Neural progenitor cell (in vitro differentiated cells): ENCODE measurements around the gene SUCO. TPM values are rescaled to one million over a fixed set of nuclear protein-coding genes. Genes with fewer than 3 reads are reported as not detected.

Source experiments
- DNase-seq: peaks from one replicate; pipeline ENCODE4 v3.0.0-alpha.2; 2016; ENCODE audit warnings: low spot score
- H2AFZ ChIP-seq: fragments of 200-600 bp; sonication (generic); replicated peaks from 2 replicates; pipeline ENCODE4 v1.6.1; 2016; ENCODE audit warnings: antibody characterized with exemption
- H3F3A ChIP-seq: fragments of 200-600 bp; sonication (generic); 2 replicates; pipeline ENCODE4 v1.6.1; 2016; ENCODE audit warnings: antibody characterized with exemption, low read depth
- H3K27ac ChIP-seq: fragments of 200-600 bp; sonication (generic); 2 replicates; pipeline ENCODE4 v1.5.1; 2016; ENCODE audit warnings: mild to moderate bottlenecking
- H3K27me3 ChIP-seq: fragments of 200-600 bp; sonication (generic); 2 replicates; pipeline ENCODE4 v1.6.1; 2016; ENCODE audit warnings: mild to moderate bottlenecking, moderate library complexity
- H3K36me3 ChIP-seq: fragments of 200-600 bp; sonication (generic); 2 replicates; pipeline ENCODE4 v1.5.1; 2016
- H3K4me1 ChIP-seq: fragments of 200-600 bp; sonication (generic); 2 replicates; pipeline ENCODE4 v1.6.1; 2016; ENCODE audit warnings: mixed run types
- H3K4me2 ChIP-seq: fragments of 200-600 bp; sonication (generic); 2 replicates; pipeline ENCODE4 v1.6.1; 2016
- H3K4me3 ChIP-seq: fragments of 200-600 bp; sonication (generic); 2 replicates; pipeline ENCODE4 v1.5.1; 2016
- H3K79me2 ChIP-seq: fragments of 200-600 bp; sonication (generic); 2 replicates; pipeline ENCODE4 v1.6.1; 2016; ENCODE audit warnings: low read depth
- H3K9ac ChIP-seq: fragments of 200-600 bp; sonication (generic); 2 replicates; pipeline ENCODE4 v1.6.1; 2016
- H3K9me3 ChIP-seq: fragments of 200-600 bp; sonication (generic); 2 replicates; pipeline ENCODE4 v1.5.1; 2016; ENCODE audit warnings: low read depth
- H4K20me1 ChIP-seq: fragments of 200-600 bp; sonication (generic); 2 replicates; pipeline ENCODE4 v1.6.1; 2016; ENCODE audit warnings: low read depth
- H3K27ac Mint-ChIP-seq: 3 replicates; pipeline ENCODE4 v1.8.0; 2021; ENCODE audit warnings: mixed read lengths
- H3K27me3 Mint-ChIP-seq: 2 replicates; pipeline ENCODE4 v1.8.0; 2022; ENCODE audit warnings: low read depth, mild to moderate bottlenecking, inconsistent platforms, moderate library complexity, mixed read lengths; ENCODE audit not compliant: insufficient read depth
- H3K36me3 Mint-ChIP-seq: 3 replicates; pipeline ENCODE4 v1.8.0; 2021; ENCODE audit warnings: mixed read lengths
- H3K4me1 Mint-ChIP-seq: 3 replicates; pipeline ENCODE4 v1.8.0; 2021; ENCODE audit warnings: mixed read lengths
- H3K4me3 Mint-ChIP-seq: 3 replicates; pipeline ENCODE4 v1.8.0; 2021; ENCODE audit warnings: mild to moderate bottlenecking, moderate library complexity, mixed read lengths
- H3K9me3 Mint-ChIP-seq: 3 replicates; pipeline ENCODE4 v1.8.0; 2020; ENCODE audit warnings: mixed read lengths
- EZH2 ChIP-seq: fragments of 200-600 bp; sonication (generic); IDR thresholded peaks from 2 replicates; pipeline ENCODE4 v1.6.1; 2017; ENCODE audit warnings: antibody characterized with exemption, mild to moderate bottlenecking, moderate library complexity
- EZH2phosphoT487 ChIP-seq: fragments of 200-600 bp; sonication (generic); IDR thresholded peaks from 2 replicates; pipeline ENCODE4 v1.6.1; 2017; ENCODE audit warnings: antibody characterized with exemption
- total RNA-seq: library from RNA; depleted of rRNA; stranded (reverse); fragments of >200 nt; gene quantifications from 2 replicates; pipeline ENCODE4 v1.2.3, GENCODE V29; 2015; ENCODE audit warnings: low replicate concordance
- TF ChIP-seq, protein P1 (sequence below): fragments of 200-600 bp; sonication (generic); IDR thresholded peaks from 2 replicates; pipeline ENCODE4 v1.5.1; 2017; ENCODE audit warnings: antibody characterized with exemption, mild to moderate bottlenecking

SUCO gene
- total RNA-seq, 1 donor from 2014 or later: 109 TPM

DNA sequence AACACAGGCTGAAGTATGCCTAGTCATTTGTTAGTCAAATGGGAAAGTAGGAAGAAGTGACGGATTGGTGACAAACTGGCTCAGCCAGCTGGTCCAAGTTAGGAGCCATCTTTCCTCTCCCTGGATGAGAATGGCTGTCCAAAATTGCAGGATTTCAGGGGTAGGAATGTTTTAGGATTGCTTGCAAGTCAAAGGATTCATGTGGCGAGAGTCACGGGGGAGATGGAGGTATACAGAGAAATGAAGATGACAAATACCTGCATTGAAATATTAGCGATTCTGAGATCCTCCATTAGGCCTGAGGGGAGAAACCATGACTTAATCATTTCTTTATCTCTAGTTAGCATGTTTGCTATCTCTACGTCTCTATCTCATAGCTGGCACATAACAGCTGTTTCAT lies 47.3 kb upstream of the SUCO start:
- H3K9me3 ChIP-seq: no peaks in the 10 kb centered on the region
- Mint-ChIP-seq H3K9me3 (no peaks in the 10 kb centered on the region), H3K36me3 (no peaks in the 10 kb centered on the region), H3K27ac (no peak overlapping the region), H3K27me3 (no peaks in the 10 kb centered on the region), H3K4me3 (no peak overlapping the region), H3K4me1 (peaks cover 34% of the 10 kb centered on the region)
- no peak overlapping the region for H3K4me2 ChIP-seq
- no peak overlapping the region for H3K27ac ChIP-seq
- H2AFZ ChIP-seq: no peak overlapping the region
- peaks cover 14% of the 10 kb centered on the region for H3K4me1 ChIP-seq
- no peaks in the 10 kb centered on the region for H3K36me3 ChIP-seq
- no peak overlapping the region for H3K4me3 ChIP-seq
- H3K79me2 ChIP-seq: no peaks in the 10 kb centered on the region
- TF ChIP-seq EZH2: no peak
- TF ChIP-seq EZH2phosphoT487: no peak
- TF ChIP-seq, protein P1, sequence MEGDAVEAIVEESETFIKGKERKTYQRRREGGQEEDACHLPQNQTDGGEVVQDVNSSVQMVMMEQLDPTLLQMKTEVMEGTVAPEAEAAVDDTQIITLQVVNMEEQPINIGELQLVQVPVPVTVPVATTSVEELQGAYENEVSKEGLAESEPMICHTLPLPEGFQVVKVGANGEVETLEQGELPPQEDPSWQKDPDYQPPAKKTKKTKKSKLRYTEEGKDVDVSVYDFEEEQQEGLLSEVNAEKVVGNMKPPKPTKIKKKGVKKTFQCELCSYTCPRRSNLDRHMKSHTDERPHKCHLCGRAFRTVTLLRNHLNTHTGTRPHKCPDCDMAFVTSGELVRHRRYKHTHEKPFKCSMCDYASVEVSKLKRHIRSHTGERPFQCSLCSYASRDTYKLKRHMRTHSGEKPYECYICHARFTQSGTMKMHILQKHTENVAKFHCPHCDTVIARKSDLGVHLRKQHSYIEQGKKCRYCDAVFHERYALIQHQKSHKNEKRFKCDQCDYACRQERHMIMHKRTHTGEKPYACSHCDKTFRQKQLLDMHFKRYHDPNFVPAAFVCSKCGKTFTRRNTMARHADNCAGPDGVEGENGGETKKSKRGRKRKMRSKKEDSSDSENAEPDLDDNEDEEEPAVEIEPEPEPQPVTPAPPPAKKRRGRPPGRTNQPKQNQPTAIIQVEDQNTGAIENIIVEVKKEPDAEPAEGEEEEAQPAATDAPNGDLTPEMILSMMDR: no peak
- peaks cover 8% of the 10 kb centered on the region for H3F3A ChIP-seq
- no peaks in the 10 kb centered on the region for H4K20me1 ChIP-seq
- no peak overlapping the region for H3K9ac ChIP-seq
- DNase-seq: no peak
- H3K27me3 ChIP-seq: peaks cover 36% of the 10 kb centered on the region

DNA sequence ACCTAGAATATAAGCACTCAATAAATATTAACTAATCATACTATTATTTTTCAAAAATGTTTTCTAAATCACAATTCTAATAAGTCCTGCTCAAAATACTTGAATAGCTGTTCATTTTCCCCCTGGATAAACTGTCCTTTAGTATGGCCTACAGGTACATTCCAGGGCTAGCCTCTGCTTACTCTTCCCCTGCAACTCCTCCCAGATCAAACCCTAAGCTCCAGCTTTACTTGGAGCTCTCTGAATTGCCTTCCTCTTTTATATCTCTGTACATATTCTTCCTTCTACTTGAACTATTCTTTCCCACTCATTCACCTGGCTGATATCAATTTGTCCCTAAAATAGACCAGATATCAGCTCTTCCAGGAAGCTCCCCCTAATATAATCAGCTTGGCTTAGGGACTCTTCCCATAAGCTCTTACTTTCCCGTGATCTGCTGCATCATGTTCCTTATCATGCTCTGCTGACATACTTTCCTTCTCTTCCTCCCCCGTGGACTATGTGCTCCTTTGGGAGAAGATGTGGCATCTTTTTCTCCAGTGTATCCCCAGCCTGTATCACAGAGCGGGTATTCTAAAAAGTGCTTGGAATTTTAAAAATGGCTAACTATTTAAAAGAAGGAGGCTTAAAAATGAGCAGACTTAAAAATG lies 46.0 kb upstream of the SUCO start:
- peaks cover 34% of the 10 kb centered on the region for H3K4me1 Mint-ChIP-seq
- Histone ChIP-seq H3K4me1 (peaks cover 14% of the 10 kb centered on the region), H4K20me1 (no peaks in the 10 kb centered on the region), H3K9me3 (no peaks in the 10 kb centered on the region), H2AFZ (no peak overlapping the region), H3K4me2 (no peak overlapping the region), H3K27ac (no peak overlapping the region), H3K79me2 (no peaks in the 10 kb centered on the region), H3K36me3 (no peaks in the 10 kb centered on the region), H3F3A (peaks cover 8% of the 10 kb centered on the region), H3K9ac (no peak overlapping the region), H3K27me3 (peaks cover 36% of the 10 kb centered on the region), H3K4me3 (no peak overlapping the region)
- no peaks in the 10 kb centered on the region for H3K36me3 Mint-ChIP-seq
- H3K27me3 Mint-ChIP-seq: no peaks in the 10 kb centered on the region
- H3K4me3 Mint-ChIP-seq: no peak overlapping the region
- DNase-seq: no peak
- TF ChIP-seq, protein P1: no peak
- TF ChIP-seq EZH2: no peak
- no peak for TF ChIP-seq EZH2phosphoT487
- no peak overlapping the region for H3K27ac Mint-ChIP-seq
- no peaks in the 10 kb centered on the region for H3K9me3 Mint-ChIP-seq

GRCh38 chr1:172487550-172487949 lies 45.4 kb upstream of the SUCO start:
- peak overlapping the region; percentile 27 for H3K27ac Mint-ChIP-seq
- Histone ChIP-seq H3K9me3 (no peaks in the 10 kb centered on the region), H3K36me3 (no peaks in the 10 kb centered on the region), H3K79me2 (no peaks in the 10 kb centered on the region), H3F3A (peaks cover 8% of the 10 kb centered on the region), H3K4me2 (peak overlapping the region; percentile 5), H3K4me1 (peaks cover 14% of the 10 kb centered on the region), H3K9ac (no peak overlapping the region), H3K27me3 (peaks cover 36% of the 10 kb centered on the region), H4K20me1 (no peaks in the 10 kb centered on the region), H3K27ac (no peak overlapping the region), H2AFZ (no peak overlapping the region), H3K4me3 (no peak overlapping the region)
- TF ChIP-seq EZH2 (no peak), EZH2phosphoT487 (peak; percentile 100)
- TF ChIP-seq, protein P1: no peak
- H3K4me1 Mint-ChIP-seq: peaks cover 34% of the 10 kb centered on the region
- peak; percentile 76 for DNase-seq
- H3K4me3 Mint-ChIP-seq: no peak overlapping the region
- H3K9me3 Mint-ChIP-seq: no peaks in the 10 kb centered on the region
- H3K36me3 Mint-ChIP-seq: no peaks in the 10 kb centered on the region
- peaks cover 2% of the 10 kb centered on the region for H3K27me3 Mint-ChIP-seq
